ENCODE measurements around the gene FUT2.

Gene FUT2

GRCh38 chr19:48731452-48731851 is 35.7 kb downstream of the FUT2 start:
- FAIRE-seq = no peak

- FAIRE-seq = no peak
Observed at GRCh38 chr19:48734625-48735024, 38.9 kb downstream of the FUT2 start.

GRCh38 chr19:48735031-48735615 is 39.4 kb downstream of the FUT2 start:
- no peak for FAIRE-seq

- no peak for FAIRE-seq
Observed at GRCh38 chr19:48737360-48737998, 41.7 kb downstream of the FUT2 start.

GRCh38 chr19:48738557-48739403 is 43.0 kb downstream of the FUT2 start:
- FAIRE-seq = no peak

- no peak for FAIRE-seq
Observed at GRCh38 chr19:48739404-48740163, 43.8 kb downstream of the FUT2 start.

GRCh38 chr19:48740164-48740972 is 44.6 kb downstream of the FUT2 start, which contains the start of gene RASIP1:
Gene RASIP1 (minus strand): TSS chr19:48740610. CDS start chr19:48740282, 328 bp downstream.
- FAIRE-seq = no peak

GRCh38 chr19:48741129-48741999 is 45.6 kb downstream of the FUT2 start:
- FAIRE-seq = no peak

- no peak for FAIRE-seq
Observed at GRCh38 chr19:48742096-48742495, 46.3 kb downstream of the FUT2 start.

- FAIRE-seq = no peak
Observed at GRCh38 chr19:48745208-48745995, 49.6 kb downstream of the FUT2 start.

GRCh38 chr19:48746110-48746509 is 50.3 kb downstream of the FUT2 start:
- no peak for FAIRE-seq

GRCh38 chr19:48746738-48747575 is 51.2 kb downstream of the FUT2 start, which contains the start of gene IZUMO1:
Gene IZUMO1 (minus strand): TSS chr19:48746909. CDS start chr19:48745859, 1,050 bp downstream.
- FAIRE-seq = no peak

- no peak for FAIRE-seq
Observed at GRCh38 chr19:48749571-48750198, 53.9 kb downstream of the FUT2 start.

- FAIRE-seq = no peak
Observed at GRCh38 chr19:48750351-48750750, 54.6 kb downstream of the FUT2 start.

GRCh38 chr19:48750771-48751504 is 55.2 kb downstream of the FUT2 start:
- FAIRE-seq = no peak

- FAIRE-seq = no peak
Observed at GRCh38 chr19:48751845-48752495, 56.2 kb downstream of the FUT2 start.

All from islet of Langerhans (tissue), 1 donor.